B cell (primary cell): ENCODE measurements around the gene MAD1L1. TPM values are rescaled to one million over a fixed set of nuclear protein-coding genes. Genes with fewer than 3 reads are reported as not detected.

Experiments used
- ATAC-seq: fragments of 200-7000 bp; cut with Tn5 transposase; one replicate; pipeline ENCODE4 v1.10.0; 2021; ENCODE audit warnings: low read depth, mild to moderate bottlenecking, moderate number of reproducible peaks, moderate library complexity
- CTCF ChIA-PET: fragments of 350-600 bp; sonication (Branson Sonifier 250); formaldehyde crosslinking; loops from one replicate; lab custom pipeline; 2021; ENCODE audit warnings: antibody characterized with exemption, inconsistent platforms; lab: Charles Lee
- POLR2A ChIA-PET: fragments of 350-600 bp; sonication (Branson Sonifier 250); formaldehyde crosslinking; loops from one replicate; lab custom pipeline; 2021; ENCODE audit warnings: antibody characterized with exemption; lab: Charles Lee
- DNase-seq: peaks from one replicate; pipeline ENCODE4 v3.0.0; 2013
- H2AFZ ChIP-seq: 2 replicates; pipeline ENCODE4 v1.6.1; 2012; ENCODE audit warnings: mild to moderate bottlenecking, low read depth, low read length; ENCODE audit not compliant: insufficient read depth, poor library complexity, severe bottlenecking
- H3K27ac ChIP-seq, 2 donors: 1 replicate in 1 of 2; 2 replicates in 1 of 2; pipeline ENCODE4 v1.5.1; 2012 to 2013; ENCODE audit warnings: low read length in 2 of 2, mild to moderate bottlenecking in 2 of 2, moderate library complexity in 1 of 2
- H3K27me3 ChIP-seq, 4 experiments: fragments of 200-600 bp in 1 of 4; sonication (generic) in 1 of 4; replicated peaks in 1 of 4; 1 replicate in 2 of 4; 2 replicates in 2 of 4; pipeline versions ENCODE4 v1.6.1 to v1.7.0; 2013 to 2016; ENCODE audit warnings: low read length in 3 of 4, mild to moderate bottlenecking in 2 of 4, mixed read lengths in 1 of 4, moderate library complexity in 1 of 4; ENCODE audit not compliant: insufficient read depth in 4 of 4, control insufficient read depth in 3 of 4; ENCODE audit errors: control extremely low read depth in 1 of 4
- H3K36me3 ChIP-seq, 2 experiments: replicated peaks in 1 of 2; 1 replicate in 1 of 2; 2 replicates in 1 of 2; pipeline versions ENCODE4 v1.6.1 to v1.7.1; 2013; ENCODE audit warnings: low read length in 1 of 2; ENCODE audit not compliant: insufficient read depth in 2 of 2, control insufficient read depth in 1 of 2; ENCODE audit errors: control extremely low read depth in 1 of 2, extremely low read depth in 1 of 2
- H3K4me1 ChIP-seq, 2 donors: fragments of 200-600 bp in 1 of 2; sonication (generic) in 1 of 2; 1 replicate in 1 of 2; 2 replicates in 1 of 2; pipeline versions ENCODE4 v1.5.1 to v1.6.1; 2013 to 2017; ENCODE audit warnings: low read length in 2 of 2; ENCODE audit not compliant: control insufficient read depth in 2 of 2, insufficient read depth in 2 of 2
- H3K4me2 ChIP-seq: replicated peaks from 2 replicates; pipeline ENCODE3; 2012; ENCODE audit warnings: mild to moderate bottlenecking, low read depth, low read length; ENCODE audit not compliant: poor library complexity, severe bottlenecking
- H3K4me3 ChIP-seq, 5 experiments: fragments of 200-600 bp in 1 of 5; sonication (generic) in 1 of 5; 1 replicate in 3 of 5; 2 replicates in 2 of 5; pipeline versions ENCODE4 v1.5.1 to v1.7.0; 2011 to 2016; ENCODE audit warnings: low read length in 4 of 5, mild to moderate bottlenecking in 4 of 5, low read depth in 2 of 5, control low read depth in 1 of 5, moderate library complexity in 1 of 5; ENCODE audit not compliant: insufficient read depth in 1 of 5; ENCODE audit errors: control extremely low read depth in 1 of 5, extremely low read depth in 1 of 5
- H3K79me2 ChIP-seq: fragments of 200-600 bp; sonication (generic); one replicate; pipeline ENCODE4 v1.6.0; 2016; ENCODE audit warnings: low read length; ENCODE audit not compliant: control insufficient read depth, insufficient read depth
- H3K9ac ChIP-seq: fragments of 200-600 bp; sonication (generic); 2 replicates; pipeline ENCODE4 v1.6.1; 2017; ENCODE audit warnings: mild to moderate bottlenecking, low read length, moderate library complexity
- H3K9me3 ChIP-seq, 3 donors: one replicate each; pipeline versions ENCODE4 v1.6.1 to v1.7.1; 2013; ENCODE audit warnings: low read length in 2 of 3; ENCODE audit not compliant: control insufficient read depth in 2 of 3, insufficient read depth in 1 of 3; ENCODE audit errors: control extremely low read depth in 1 of 3
- H4K20me1 ChIP-seq: 2 replicates; pipeline ENCODE4 v1.6.0; 2012; ENCODE audit warnings: mild to moderate bottlenecking, low read length; ENCODE audit not compliant: insufficient read depth, control insufficient read depth, poor library complexity, severe bottlenecking
- H3K27ac Mint-ChIP-seq: one replicate; pipeline ENCODE4 v1.8.0; 2021; ENCODE audit warnings: mixed read lengths
- H3K27me3 Mint-ChIP-seq: one replicate; pipeline ENCODE4 v1.8.0; 2021; ENCODE audit warnings: mixed read lengths
- H3K4me1 Mint-ChIP-seq: one replicate; pipeline ENCODE4 v1.8.0; 2021; ENCODE audit warnings: mixed read lengths
- H3K4me3 Mint-ChIP-seq: one replicate; pipeline ENCODE4 v1.8.0; 2021; ENCODE audit warnings: mixed read lengths
- H3K9me3 Mint-ChIP-seq: one replicate; pipeline ENCODE4 v1.8.0; 2022; ENCODE audit warnings: mixed read lengths; ENCODE audit not compliant: insufficient read depth
- CTCF ChIP-seq: fragments of 200-600 bp; IDR thresholded peaks from one replicate; pipeline ENCODE4 v1.8.0; 2022; ENCODE audit warnings: antibody characterized with exemption, mild to moderate bottlenecking
- EZH2 ChIP-seq: IDR thresholded peaks from 2 replicates; pipeline ENCODE4 v1.6.1; 2012; ENCODE audit warnings: borderline replicate concordance, low read depth, mild to moderate bottlenecking, moderate library complexity, low read length; ENCODE audit not compliant: insufficient read depth, poor library complexity, severe bottlenecking
- WGBS: methylation state at CpG from one replicate; pipeline ENCODE4 v1.1.5; 2013; ENCODE audit warnings: missing lambda C conversion rate; ENCODE audit not compliant: insufficient coverage; 5-methylcytosine and 5-hydroxymethylcytosine counted together
- intact Hi-C: fragments of 100-400 bp; cut with micrococcal nuclease; formaldehyde crosslinking; loops from one replicate; pipeline ENCODE4 v1.10.0; 2022
- polyA plus RNA-seq: library from polyadenylated mRNA; depleted of rRNA; stranded (reverse); fragments of >200 nt; gene quantifications from 2 replicates; pipeline ENCODE4 v1.2.3, GENCODE V29; 2012
- total RNA-seq, 2 donors: library from RNA; stranded (reverse); fragments of 120-200 nt in 1 of 2; gene quantifications; 1 replicate in 1 of 2; 2 replicates in 1 of 2; pipeline versions ENCODE4 v1.2.3 to v1.2.4, GENCODE V29; 2013 to 2022

MAD1L1 gene
- total and polyA plus RNA-seq, 2 donors (not counting 1 experiment from before 2014, with no cell fraction given), result 86.7 to 110 TPM

- H3K27ac ChIP-seq, result no peak overlapping the region
- Mint-ChIP-seq H3K4me1 (peaks cover 15% of the 10 kb centered on the region), H3K4me3 (no peak overlapping the region), H3K27me3 (no peaks in the 10 kb centered on the region), H3K27ac (no peak overlapping the region), H3K9me3 (no peaks in the 10 kb centered on the region)
- peaks cover 67% of the 10 kb centered on the region for H4K20me1 ChIP-seq
- peaks cover 10 to 11% of the 10 kb centered on the region in 2 donors for H3K4me1 ChIP-seq
- no peak overlapping the region for H3K4me3 ChIP-seq
- no peaks in the 10 kb centered on the region for H3K79me2 ChIP-seq
- H3K9me3 ChIP-seq, result no peaks in the 10 kb centered on the region
- TF ChIP-seq EZH2, result no peak
- TF ChIP-seq CTCF, result no peak
- ChIA-PET POLR2A (no interaction called here), CTCF (interaction anchor here (1.4 kb wide), 1 partner anchor 502 kb away, joined by 3 read pairs; no protein-coding TSS in a partner anchor)
- peaks cover 0 to 9% of the 10 kb centered on the region in 2 experiments for H3K36me3 ChIP-seq
- no peak for DNase-seq
- no peak for ATAC-seq
- intact Hi-C loops, result no loop called here
- 94% methylated on average over 27 of the region's 29 CpGs for WGBS
- H2AFZ ChIP-seq, result no peak overlapping the region
- H3K27me3 ChIP-seq, result no peaks in the 10 kb centered on the region
- H3K9ac ChIP-seq, result no peak overlapping the region
- no peak overlapping the region for H3K4me2 ChIP-seq
These were observed 386.2 kb downstream of the MAD1L1 start for GRCh38 chr7:1846331-1847065.
